Cardiac septum (tissue), 1 donor: Measurements from ENCODE around the gene SCRT2. TPM values are rescaled to one million over a fixed set of nuclear protein-coding genes. Genes with fewer than 3 reads are reported as not detected.

ENCODE experiments used
- DNase-seq: peaks from one replicate; pipeline ENCODE4 v3.0.0-alpha.2; 2020; ENCODE audit warnings: low spot score
- intact Hi-C: fragments of 100-400 bp; cut with DNase I; formaldehyde crosslinking; loops from one replicate; pipeline ENCODE4 v1.14.0; 2022
- total RNA-seq: library from RNA; stranded (reverse); fragmentation: NEBNext Ultra II Directional; extraction: Animal tissue kit (Norgen Biotek cat#: 25700); gene quantifications from one replicate; pipeline ENCODE4 v1.2.1, GENCODE V29; 2021
- donor health status: DM: no; HTN: no; CAD: no.

The SCRT2 gene
- total RNA-seq, 1 donor from 2014 or later: not detected

DNA sequence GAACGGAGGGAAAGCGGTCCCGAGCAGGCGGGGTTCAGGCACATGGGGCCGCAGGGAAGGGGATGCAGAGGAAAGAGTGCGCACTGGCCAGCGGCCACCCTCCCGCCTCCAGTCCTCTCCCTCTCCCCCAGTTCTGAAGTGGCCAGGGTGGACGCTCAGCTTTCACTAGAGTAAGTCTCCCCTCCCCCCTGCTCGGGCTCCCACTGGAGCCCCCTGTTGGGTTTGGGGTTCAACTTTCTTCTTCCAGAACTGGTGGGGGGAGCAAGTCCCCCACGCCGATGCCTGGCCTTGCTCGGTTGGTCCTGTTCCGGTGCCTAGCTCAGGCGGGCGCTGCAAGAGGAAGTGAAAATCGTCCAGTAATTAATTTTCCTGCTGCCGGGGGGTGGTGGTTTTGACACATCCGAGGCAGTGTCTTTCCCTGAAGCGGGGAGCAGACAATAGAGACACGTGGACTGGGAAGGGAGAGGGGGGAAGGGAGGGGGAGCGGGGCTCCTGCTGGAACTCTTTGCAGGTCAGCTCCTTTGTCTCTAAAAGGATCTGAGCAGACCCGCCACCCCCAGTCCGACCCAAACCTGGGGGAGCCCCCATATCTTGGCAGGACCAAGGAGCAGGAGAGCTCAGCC is 824 bp upstream of the SCRT2 start:
- DNase-seq: peak; percentile 73

DNA sequence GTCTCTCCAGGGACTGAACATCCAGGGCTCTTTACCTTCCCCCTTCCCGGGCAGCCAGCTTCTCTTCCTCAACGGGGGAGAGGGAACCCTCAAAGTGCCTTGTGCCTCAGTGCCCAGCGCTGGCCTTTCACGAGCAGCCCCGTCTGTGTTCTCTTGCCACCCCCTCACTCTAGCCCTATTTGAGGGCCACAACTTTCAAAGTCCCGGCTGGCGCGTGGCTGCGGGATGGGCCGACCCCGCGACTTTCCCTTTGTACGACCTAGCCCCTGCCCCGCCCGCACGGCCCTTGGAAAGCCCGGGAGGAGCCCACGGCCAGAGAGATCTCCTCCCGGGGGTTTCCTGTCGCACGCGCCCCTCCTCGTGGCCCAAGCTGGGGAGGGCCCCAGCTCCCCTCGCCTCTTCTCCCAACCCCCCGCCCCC is 559 bp downstream of the SCRT2 start:
- DNase-seq: peak; percentile 59
- intact Hi-C loops: no loop called here

More for the DNA sequence above, 824 bp upstream of the SCRT2 start:
- intact Hi-C loops: no loop called here

- DNase-seq: no peak
- intact Hi-C loops: no loop called here
Observed at GRCh38 chr20:673603-674001, 2.0 kb downstream of the SCRT2 start.

DNA sequence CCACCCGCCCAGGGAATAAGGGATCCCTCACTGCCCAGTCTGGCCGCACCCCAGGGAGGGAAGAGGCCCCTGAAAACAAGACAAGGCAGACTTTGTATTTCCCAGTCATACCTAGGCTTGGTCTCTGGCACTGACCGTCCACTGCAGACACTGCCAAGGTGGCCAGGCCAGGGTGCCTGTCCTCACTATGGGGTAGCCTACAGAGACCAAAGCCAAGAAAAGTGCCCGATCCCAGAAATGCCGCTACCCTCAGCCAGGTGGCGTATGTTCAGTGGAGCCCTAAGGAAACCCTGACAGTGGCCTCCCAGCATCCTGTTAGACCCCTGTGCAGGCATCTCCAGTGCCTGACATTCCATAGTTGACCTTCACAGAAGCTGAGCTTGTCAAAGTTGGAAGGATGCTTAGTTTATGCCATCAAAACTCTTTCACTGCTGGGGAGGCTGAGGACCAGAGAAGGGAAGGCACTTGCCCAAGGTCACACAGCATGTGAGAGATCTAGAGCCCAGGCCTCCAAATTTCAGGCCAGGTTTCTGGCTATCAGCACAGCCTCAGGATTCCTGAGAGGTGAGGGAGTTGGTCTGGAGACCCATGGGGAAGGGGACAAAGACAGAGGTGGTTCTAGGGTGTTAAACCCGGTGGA is 2.5 kb downstream of the SCRT2 start:
- DNase-seq: no peak
- intact Hi-C loops: no loop called here

- no peak for DNase-seq
- intact Hi-C loops: no loop called here
Observed at GRCh38 chr20:671252-672030, 4.2 kb downstream of the SCRT2 start.

DNA sequence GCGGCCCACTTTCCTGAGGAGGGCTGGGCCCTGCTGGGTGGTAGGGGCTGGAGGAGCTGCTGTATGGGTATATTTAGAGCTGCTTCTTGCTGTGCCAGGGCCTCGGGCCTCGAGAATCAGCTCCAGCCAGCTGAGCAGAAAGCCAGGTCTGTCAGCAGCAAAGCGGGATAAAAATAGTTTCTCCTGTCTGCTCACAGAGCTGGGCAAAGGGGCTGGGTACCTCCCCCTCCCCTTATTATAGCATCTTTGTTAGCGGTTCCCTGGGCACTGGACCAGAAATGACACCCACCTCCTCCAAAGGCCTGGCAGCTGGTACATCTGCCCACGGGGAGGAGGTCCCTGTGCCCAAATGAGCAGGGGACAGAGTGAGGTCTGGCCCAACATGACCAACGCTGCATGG is 6.0 kb downstream of the SCRT2 start:
- DNase-seq: no peak
- intact Hi-C loops: loop anchor here (5.0 kb wide), 1 partner anchor 58 kb away; no protein-coding TSS in a partner anchor

DNA sequence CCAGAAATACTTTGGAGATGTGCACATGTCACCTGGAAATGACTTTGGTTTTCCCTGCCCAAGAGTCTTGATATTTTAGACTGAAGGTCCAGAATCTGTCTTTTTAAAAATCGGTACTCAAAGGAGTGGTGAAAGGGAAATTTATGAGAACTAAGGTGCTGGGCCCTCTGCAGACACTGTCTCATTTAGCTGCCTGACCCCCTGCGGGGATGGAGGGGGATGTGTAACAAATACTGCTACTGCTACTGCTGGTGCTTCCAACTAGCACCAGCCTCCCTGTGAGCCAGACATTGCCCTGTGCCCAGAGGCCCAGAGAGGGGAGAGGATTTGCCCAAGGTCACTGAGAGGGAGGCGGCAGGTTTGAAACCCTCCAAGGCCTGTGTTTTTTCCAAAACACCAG is 7.0 kb downstream of the SCRT2 start:
- intact Hi-C loops: loop anchor here (5.0 kb wide), 1 partner anchor 59 kb away; no protein-coding TSS in a partner anchor
- no peak for DNase-seq

- no peak for DNase-seq
- intact Hi-C loops: loop anchor here (5.0 kb wide), 1 partner anchor 59 kb away; no protein-coding TSS in a partner anchor
Observed at GRCh38 chr20:668050-668449, 7.6 kb downstream of the SCRT2 start.

DNA sequence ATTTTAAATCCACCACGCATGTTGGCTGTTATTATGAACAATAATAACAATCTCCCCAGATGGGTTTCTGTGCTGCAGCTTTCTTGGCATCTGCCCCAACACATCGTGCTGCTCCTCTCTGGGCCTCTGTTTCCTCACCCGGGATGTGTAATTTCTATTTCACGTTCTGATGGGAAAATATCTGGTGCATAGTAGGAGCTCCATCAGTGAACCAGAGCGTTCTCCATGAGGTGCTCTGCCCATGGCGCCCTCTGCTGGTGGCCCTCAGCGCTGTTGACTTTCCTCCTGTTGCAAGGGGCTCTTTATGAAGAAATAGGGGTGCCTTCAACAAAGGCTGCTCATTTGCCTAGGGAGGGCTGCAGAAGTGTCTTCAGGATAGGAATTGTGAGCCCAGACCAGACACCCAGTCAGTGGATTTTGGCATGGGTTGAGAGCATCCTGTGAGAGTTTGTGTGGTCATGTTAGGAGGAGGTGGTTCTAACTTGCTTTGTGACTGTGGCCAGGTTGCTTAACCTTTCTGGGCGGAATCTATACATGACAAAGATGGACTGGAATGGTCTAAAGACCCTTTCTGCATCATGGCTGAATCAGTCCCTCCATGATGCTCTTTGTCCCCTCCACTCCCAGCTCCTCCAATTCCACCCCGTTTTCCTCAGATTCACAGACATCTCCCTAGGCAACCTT is 8.1 kb downstream of the SCRT2 start:
- intact Hi-C loops: loop anchor here (5.0 kb wide), 1 partner anchor 60 kb away; no protein-coding TSS in a partner anchor
- DNase-seq: peak; percentile 88

- DNase-seq: no peak
- intact Hi-C loops: loop anchor here (5.0 kb wide), 1 partner anchor 60 kb away; no protein-coding TSS in a partner anchor
Observed at GRCh38 chr20:666877-667276, 8.7 kb downstream of the SCRT2 start.

DNA sequence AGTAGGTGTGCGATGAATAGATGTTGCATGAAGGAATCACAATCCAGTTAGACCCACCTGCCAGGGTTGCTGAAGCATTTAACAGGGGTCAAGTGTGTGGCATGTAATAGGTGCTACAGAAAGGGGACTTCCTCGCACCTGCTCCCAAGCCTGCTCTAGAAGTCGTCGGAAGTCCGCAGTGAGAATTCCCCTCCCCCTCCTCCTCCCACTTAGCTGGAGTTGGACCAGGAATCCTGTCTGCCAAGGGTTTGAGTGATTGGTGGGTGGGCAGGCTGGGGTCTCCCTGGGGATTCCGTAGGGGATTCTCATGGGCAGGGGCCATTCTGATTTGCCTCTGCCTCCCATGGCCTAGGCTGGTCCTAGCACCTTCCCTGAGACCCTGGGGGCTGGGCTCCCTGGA is 10.3 kb downstream of the SCRT2 start:
- DNase-seq: no peak
- intact Hi-C loops: loop anchor here (5.0 kb wide), 1 partner anchor 62 kb away; no protein-coding TSS in a partner anchor

DNA sequence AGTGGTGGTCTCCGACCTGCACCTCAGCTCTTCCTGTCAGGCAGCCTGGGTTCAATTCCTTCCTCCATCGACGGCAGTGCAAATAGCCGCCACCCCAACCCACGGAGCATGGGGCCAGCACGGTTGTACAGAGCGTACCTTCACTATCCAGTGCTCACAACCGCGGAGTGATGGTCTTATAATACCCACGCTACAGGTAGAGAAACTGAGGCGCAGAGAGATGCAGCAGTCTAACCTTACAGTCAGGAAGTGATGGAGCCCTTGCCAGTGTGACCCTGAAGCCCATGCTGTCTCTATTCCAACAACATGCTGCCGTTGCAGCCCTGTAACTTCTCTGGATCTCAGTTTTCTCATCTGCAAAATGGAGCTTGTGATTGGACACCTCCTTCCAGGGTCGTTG is 11.0 kb downstream of the SCRT2 start:
- intact Hi-C loops: no loop called here

DNA sequence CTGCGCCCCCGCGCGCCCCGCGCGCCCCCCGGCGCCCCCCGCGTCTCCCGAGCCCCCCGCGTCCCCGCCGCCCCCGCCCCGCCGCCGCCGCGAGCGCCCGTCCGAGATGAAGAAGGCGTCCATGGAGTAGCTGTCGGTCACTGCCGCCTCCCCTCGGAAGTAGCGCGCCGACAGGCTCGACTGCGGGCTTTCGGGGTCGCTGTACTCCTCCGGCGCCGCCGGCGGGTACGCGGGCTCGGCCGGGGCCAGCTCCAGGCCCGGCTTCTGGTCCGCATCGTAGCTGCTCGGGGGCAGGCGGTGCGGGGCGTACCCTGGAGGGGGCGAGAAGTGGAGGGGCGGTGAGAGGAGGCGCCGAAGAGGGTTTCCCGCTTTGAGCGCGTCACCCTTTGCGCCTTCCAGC is 11.5 kb downstream of the SCRT2 start:
- intact Hi-C loops: no loop called here
- DNase-seq: no peak

More for the DNA sequence above, 11.0 kb downstream of the SCRT2 start:
- no peak for DNase-seq

GRCh38 chr20:663315-664090 is 12.1 kb downstream of the SCRT2 start:
- no peak for DNase-seq
- intact Hi-C loops: no loop called here

DNA sequence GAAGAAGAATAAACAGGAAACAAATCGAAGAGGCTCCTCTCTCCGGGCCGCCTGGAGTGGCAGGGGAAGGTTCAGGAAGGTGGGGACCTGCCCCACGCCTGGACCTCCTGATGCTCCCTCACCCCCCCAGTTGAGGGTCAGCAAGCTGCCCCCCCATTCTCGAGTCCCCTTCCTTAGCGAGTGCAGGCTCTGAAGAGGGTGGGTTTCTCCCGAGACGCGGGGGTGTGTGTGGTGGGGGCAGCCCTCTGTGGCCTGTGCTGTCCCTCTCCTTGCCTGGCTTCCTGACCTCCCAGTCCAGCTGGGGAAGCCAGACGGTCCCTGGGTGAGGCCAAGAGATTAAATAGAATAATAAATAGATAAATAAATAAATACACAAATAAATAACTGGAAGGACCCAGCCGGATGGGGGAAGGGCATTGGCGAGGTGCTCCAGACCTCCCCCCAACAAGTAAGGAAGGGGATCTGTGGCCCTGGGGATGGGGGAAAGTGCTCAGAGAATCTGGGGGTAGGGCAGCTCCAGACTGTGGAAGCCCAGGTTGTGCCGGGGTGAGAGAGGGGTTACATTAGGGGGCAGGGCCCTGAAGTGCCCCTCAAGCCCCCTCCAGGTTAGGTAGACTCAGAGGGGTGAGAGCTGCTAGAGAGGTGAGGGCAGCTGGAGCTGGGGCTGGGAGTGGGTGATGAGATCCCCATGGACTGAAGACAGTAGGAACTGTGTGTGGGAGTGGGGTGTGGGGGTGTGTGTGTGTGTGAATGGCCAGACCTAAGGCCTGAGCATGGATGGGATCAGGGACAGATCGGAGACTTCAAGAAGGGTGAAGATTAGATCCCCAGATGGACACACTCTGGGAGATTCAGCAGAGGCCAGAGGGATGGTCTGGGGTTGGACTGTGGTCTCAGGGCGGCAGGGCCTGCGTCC is 13.1 kb downstream of the SCRT2 start:
- intact Hi-C loops: no loop called here
- no peak for DNase-seq

DNA sequence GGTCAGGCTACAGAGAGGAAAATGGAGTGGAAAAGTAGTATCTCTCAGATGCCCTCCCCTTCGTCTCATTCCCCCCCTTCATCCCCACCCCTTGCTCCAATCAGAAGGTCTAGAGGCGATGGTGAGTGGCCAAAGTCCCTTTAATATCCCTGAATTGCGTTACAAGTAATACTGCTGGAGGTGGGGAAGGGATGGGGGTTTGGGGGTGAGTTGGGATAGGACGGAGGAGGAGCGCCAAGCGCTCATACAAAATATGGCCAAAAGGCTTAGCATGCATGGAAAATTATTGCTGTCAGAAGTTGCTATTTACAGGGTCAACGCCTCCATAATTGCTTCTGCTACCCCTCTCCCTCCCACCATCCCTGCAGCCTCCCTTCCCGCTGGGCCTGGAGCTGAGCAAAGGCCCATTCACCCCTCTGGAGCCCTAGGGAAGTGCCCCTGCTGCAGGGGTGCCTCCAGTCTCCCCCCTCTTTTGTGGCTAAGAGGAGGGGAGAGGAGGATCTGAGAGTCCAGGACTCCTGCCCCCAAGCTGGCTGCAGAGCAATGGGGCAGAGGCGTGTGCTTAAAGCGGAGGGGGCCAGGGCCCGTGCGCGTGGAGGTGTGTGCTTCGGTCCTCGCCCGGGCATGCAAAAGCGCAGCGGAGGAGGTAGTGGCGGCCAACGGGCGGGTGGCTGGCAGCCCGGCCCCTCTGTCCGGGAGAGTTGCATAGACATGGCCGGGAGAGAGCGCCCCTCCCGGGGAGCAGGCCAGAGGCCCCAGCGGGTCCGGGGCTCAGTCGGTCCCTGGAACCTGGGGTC is 13.9 kb downstream of the SCRT2 start:
- DNase-seq: no peak
- intact Hi-C loops: no loop called here

DNA sequence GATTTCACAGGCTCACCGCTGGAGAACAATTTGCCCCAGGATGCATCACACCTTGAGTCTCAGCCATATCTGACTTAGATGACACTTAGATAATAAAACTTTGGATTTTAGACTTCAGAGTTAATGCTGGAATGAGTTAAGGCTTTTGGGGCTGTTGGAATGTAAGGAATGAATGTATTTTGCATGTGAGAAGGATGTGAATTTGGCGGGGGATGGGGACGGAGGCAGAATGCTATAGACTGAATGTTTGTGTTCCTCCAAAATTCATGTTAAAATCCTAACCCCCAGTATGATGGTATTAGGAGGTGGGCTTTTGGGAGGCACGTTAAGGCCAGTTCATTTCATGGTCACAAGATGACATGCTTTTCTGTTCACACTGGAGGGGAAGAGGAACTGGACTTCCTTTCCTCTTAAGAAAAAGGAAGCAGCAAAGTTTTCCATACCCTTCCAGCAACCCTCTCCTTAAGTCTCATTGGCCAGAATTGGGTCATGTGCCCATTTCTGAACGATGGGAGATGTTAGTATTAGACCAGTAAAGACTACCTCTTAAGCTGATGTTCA is 16.8 kb downstream of the SCRT2 start:
- intact Hi-C loops: no loop called here
- DNase-seq: no peak
